ENCODE measurements around the gene TECTA.

TECTA gene

GRCh38 chr11:121123496-121124069 is 22.5 kb downstream of the TECTA start:
- no peak overlapping the region for H3K4me3 ChIP-seq (ENCODE audit: low read length)
- TF ChIP-seq, protein P1, sequence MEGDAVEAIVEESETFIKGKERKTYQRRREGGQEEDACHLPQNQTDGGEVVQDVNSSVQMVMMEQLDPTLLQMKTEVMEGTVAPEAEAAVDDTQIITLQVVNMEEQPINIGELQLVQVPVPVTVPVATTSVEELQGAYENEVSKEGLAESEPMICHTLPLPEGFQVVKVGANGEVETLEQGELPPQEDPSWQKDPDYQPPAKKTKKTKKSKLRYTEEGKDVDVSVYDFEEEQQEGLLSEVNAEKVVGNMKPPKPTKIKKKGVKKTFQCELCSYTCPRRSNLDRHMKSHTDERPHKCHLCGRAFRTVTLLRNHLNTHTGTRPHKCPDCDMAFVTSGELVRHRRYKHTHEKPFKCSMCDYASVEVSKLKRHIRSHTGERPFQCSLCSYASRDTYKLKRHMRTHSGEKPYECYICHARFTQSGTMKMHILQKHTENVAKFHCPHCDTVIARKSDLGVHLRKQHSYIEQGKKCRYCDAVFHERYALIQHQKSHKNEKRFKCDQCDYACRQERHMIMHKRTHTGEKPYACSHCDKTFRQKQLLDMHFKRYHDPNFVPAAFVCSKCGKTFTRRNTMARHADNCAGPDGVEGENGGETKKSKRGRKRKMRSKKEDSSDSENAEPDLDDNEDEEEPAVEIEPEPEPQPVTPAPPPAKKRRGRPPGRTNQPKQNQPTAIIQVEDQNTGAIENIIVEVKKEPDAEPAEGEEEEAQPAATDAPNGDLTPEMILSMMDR (IDR thresholded peaks at IDR 0.05; ENCODE audit: insufficient read depth, low read depth, low read length, missing control alignments) = no peak

DNA sequence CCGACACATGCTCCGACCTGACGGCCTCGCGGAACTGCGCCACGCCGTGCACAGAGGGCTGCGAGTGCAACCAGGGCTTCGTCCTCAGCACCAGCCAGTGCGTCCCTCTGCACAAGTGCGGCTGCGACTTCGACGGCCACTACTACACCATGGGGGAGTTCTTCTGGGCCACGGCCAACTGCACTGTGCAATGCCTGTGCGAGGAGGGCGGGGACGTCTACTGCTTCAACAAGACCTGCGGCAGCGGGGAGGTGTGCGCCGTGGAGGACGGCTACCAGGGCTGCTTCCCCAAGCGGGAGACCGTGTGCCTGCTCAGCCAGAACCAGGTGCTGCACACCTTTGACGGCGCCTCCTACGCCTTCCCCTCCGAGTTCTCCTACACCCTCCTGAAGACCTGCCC is 26.8 kb downstream of the TECTA start:
- TF ChIP-seq, protein P1 (IDR thresholded peaks at IDR 0.05; ENCODE audit: insufficient read depth, low read depth, low read length, missing control alignments) = no peak
- no peak for DNase-seq (ENCODE audit: low read depth)

More at GRCh38 chr11:121123496-121124069, 22.5 kb downstream of the TECTA start:
- no peak for DNase-seq (ENCODE audit: low read depth)

DNA sequence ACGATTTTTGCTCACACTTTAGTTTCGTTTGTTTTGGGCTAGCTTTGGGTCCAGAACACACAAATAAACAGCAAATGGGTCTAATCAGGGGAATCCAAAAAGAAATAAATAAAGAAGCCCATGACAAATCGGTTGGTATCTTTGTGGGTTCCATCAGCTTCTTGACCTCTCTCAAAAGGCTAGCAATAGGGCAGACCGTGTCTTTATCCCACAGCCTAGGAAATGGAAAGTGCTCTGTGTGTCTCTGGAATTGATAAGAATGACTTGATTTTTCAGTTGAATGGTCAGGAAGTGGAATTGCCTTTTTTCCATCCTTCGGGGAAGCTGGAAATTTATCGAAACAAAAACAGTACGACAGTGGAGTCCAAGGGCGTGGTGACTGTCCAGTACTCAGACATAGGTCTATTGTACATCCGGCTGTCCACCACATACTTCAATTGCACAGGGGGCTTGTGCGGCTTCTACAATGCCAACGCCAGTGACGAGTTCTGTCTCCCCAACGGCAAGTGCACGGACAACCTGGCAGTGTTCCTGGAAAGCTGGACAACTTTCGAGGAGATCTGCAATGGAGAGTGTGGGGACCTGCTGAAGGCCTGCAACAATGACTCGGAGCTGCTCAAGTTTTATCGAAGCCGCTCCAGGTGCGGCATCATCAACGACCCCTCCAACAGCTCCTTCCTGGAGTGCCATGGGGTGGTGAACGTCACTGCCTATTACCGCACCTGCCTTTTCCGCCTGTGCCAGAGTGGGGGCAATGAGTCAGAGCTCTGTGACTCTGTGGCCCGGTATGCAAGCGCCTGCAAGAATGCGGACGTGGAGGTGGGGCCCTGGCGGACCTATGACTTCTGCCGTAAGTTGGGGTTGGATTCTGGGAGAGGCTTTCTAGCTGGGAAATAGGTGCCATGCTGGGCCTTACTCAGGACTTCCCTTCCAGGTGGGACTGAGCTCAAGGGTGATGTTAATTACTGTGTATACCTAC is 28.6 kb downstream of the TECTA start:
- TF ChIP-seq, protein P1 (IDR thresholded peaks at IDR 0.05; ENCODE audit: insufficient read depth, low read depth, low read length, missing control alignments) = no peak

More for the DNA sequence above, 26.8 kb downstream of the TECTA start:
- H3K4me3 ChIP-seq (ENCODE audit: low read length) = no peak overlapping the region

GRCh38 chr11:121131656-121132055 is 30.6 kb downstream of the TECTA start:
- TF ChIP-seq, protein P1 (IDR thresholded peaks at IDR 0.05; ENCODE audit: insufficient read depth, low read depth, low read length, missing control alignments) = no peak
- DNase-seq (ENCODE audit: low read depth) = no peak

More for the DNA sequence above, 28.6 kb downstream of the TECTA start:
- no peak overlapping the region for H3K4me3 ChIP-seq (ENCODE audit: low read length)
- DNase-seq (ENCODE audit: low read depth) = no peak

DNA sequence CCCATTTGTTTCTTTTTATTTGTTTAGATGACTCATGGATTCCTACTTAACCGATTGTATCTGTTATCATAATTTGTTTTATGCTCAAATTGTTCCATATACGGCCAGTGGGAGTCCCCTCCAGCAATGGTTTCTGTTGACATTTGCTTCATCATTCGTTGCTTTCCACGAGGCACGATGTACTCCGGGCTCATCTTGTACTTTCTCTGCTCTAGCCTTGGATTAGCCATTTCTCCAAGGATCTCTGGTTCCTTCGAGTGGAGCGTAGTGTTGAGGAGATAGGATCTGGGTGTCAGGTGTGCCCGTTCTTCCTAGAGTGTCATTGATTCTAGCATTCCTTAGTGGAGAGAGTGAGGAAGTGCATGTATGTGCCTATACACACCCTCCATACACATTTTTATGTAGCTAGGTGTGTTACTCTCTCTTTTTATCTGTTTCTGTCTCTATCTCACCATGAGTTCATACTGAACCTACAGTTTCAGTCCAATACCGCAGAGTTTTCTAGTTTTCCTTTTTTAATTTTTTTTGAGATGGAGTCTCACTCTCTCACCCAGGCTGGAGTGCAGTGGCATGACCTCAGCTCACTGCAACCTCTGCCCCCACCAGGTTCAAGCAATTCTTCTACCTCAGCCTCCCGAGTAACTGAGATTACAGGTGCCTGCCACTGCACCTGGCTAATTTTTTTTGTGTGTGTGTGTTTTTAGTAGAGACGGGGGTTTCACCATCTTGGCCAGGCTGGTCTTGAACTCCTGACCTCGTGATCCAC is 31.4 kb downstream of the TECTA start:
- TF ChIP-seq, protein P1 (IDR thresholded peaks at IDR 0.05; ENCODE audit: insufficient read depth, low read depth, low read length, missing control alignments) = no peak
- H3K4me3 ChIP-seq (ENCODE audit: low read length) = no peak overlapping the region
- DNase-seq (ENCODE audit: low read depth) = no peak

More at GRCh38 chr11:121131656-121132055, 30.6 kb downstream of the TECTA start:
- H3K4me3 ChIP-seq (ENCODE audit: low read length) = no peak overlapping the region

GRCh38 chr11:121134741-121135312 is 33.8 kb downstream of the TECTA start:
- no peak overlapping the region for H3K4me3 ChIP-seq (ENCODE audit: low read length)
- no peak for DNase-seq (ENCODE audit: low read depth)
- TF ChIP-seq, protein P1 (IDR thresholded peaks at IDR 0.05; ENCODE audit: insufficient read depth, low read depth, low read length, missing control alignments) = no peak
